ENCODE data around the gene CHD6.

GRCh38 chr20:41594514-41595322 lies 23.5 kb downstream of the CHD6 start:
- TF ChIP-seq CTCF (conservative IDR thresholded peaks at IDR 0.05; ENCODE audit: low read length) (no peak), EZH2phosphoT487 (IDR thresholded peaks at IDR 0.05; ENCODE audit: borderline replicate concordance, low read depth, low read length) (no peak)

Data from OCI-LY7 (cell line).